K562 (cell line): Measurements from ENCODE around the gene AP2S1. TPM values are rescaled to one million over a fixed set of nuclear protein-coding genes. Genes with fewer than 3 reads are reported as not detected.
A peak's percentile ranks its signal among the peaks of the same experiment; 100 is the strongest.

Experiments used
- ARID3A ChIP-seq: IDR thresholded peaks from 2 replicates; pipeline ENCODE4 v1.6.1; 2012; ENCODE audit warnings: low read depth, low read length, improper control_type of control experiment, borderline replicate concordance
- E2F8 ChIP-seq: fragments of 450-650 bp; IDR thresholded peaks from 2 replicates; pipeline ENCODE4 v1.7.1; 2018; ENCODE audit warnings: mild to moderate bottlenecking, low read depth; ENCODE audit not compliant: partially characterized antibody
- MYC ChIP-seq, 2 experiments: fragments of 250-450 bp in 1 of 2; sonication (Bioruptor Pico) in 1 of 2; IDR thresholded peaks; 2 replicates each; pipeline versions ENCODE4 v1.5.1 to v1.6.1; 2012 to 2021; ENCODE audit warnings: low read depth in 2 of 2, borderline replicate concordance in 1 of 2, improper control_type of control experiment in 1 of 2, low read length in 1 of 2, mild to moderate bottlenecking in 1 of 2, moderate library complexity in 1 of 2
- SPI1 ChIP-seq: IDR thresholded peaks from 2 replicates; pipeline ENCODE4 v1.6.1; 2011; ENCODE audit warnings: low read depth, low read length, control low read depth, borderline replicate concordance
- ZNF134 ChIP-seq: fragments of 250-450 bp; sonication (Bioruptor Pico); conservative IDR thresholded peaks from 2 replicates; pipeline ENCODE4 v1.4.0; 2020
- polyA plus RNA-seq, 8 experiments: library from polyadenylated mRNA; depleted of rRNA in 4 of 8; stranded (reverse) in 5 of 8; unstranded in 3 of 8; fragments of >200 nt; fragmentation: Nextera tagmentation in 2 of 8; fragmentation: Illumina TruSeq in 1 of 8; extraction: Ambion mirVana in 2 of 8; extraction: Trizol in 1 of 8; gene quantifications; 2 replicates each; pipeline versions ENCODE4 v1.2.1 to v1.2.3, GENCODE V29; 2011 to 2014; ENCODE audit warnings: inconsistent platforms in 1 of 8, missing spikeins in 1 of 8
- total RNA-seq, 7 experiments: library from RNA; depleted of rRNA in 6 of 7; stranded (reverse); fragments of >200 nt in 6 of 7; fragmentation: Illumina TruSeq in 2 of 7; extraction: Trizol in 2 of 7; gene quantifications; 2 replicates each; pipeline versions ENCODE4 v1.2.1 to v1.2.3, GENCODE V29; 2011 to 2021; ENCODE audit warnings: low replicate concordance in 1 of 7
- TF ChIP-seq, protein P1 (sequence below): sonication (generic); IDR thresholded peaks from 2 replicates; pipeline ENCODE4 v1.6.1; 2016

Gene AP2S1
- total and polyA plus RNA-seq, 9 of the 15 experiments (the other 6 are each of a cell fraction or from before 2014, with no cell fraction given) = 32.4 to 294 (median 136) TPM

DNA sequence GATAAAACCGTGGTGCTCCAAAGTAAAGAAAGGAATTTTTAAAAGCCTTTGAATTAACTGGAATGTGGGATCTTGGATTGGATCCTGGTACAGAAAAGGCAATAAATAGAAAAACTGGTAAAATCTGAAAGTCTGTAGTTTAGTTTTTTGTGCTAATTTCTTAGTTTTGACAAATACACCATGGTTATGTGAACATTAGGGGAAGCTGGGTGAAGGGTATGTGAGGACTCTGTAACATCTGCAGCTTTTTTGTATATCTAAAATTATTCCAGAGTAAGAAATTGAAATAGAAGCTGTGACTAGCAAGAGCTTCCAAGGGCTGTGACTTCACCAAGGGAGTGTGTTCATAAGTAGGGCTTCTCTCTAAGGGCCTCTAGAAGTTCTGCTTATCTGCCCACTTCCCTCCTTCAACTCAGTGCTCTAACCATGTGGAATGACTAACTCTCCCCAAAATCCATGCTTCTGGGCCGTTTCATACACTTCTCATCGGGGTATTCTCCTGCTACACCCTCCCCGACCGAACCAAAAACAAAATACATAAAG, 36.7 kb upstream of the AP2S1 start (continued):
- TF ChIP-seq E2F8 (no peak), SPI1 (0 out of 2 replicates have a peak, but pooled peaks have one; percentile 28), MYC (IDR thresholded peaks at IDR 0.05; ENCODE audit: low read depth, low read length) (no peak), MYC (CRISPR knock-in tag; IDR thresholded peaks at IDR 0.05; ENCODE audit: borderline replicate concordance, low read depth) (no peak), ZNF134 (no peak), ARID3A (no peak)
- TF ChIP-seq, protein P1, sequence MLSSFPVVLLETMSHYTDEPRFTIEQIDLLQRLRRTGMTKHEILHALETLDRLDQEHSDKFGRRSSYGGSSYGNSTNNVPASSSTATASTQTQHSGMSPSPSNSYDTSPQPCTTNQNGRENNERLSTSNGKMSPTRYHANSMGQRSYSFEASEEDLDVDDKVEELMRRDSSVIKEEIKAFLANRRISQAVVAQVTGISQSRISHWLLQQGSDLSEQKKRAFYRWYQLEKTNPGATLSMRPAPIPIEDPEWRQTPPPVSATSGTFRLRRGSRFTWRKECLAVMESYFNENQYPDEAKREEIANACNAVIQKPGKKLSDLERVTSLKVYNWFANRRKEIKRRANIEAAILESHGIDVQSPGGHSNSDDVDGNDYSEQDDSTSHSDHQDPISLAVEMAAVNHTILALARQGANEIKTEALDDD = 0 out of 2 replicates have a peak, but pooled peaks have one; percentile 25
